GM23338 (cell line): ENCODE data around the gene IGF1R. TPM values are rescaled to one million over a fixed set of nuclear protein-coding genes. Genes with fewer than 3 reads are reported as not detected.

Experiments
- ATAC-seq: fragments of 200-7000 bp; cut with Tn5 transposase; 3 replicates; pipeline ENCODE4 v1.9.1; 2020
- DNase-seq: peaks from one replicate; pipeline ENCODE4 v3.0.0-alpha.2; 2015; ENCODE audit warnings: low spot score
- H2AFZ ChIP-seq: fragments of 200-600 bp; sonication (generic); 2 replicates; pipeline ENCODE4 v1.8.0; 2016; ENCODE audit warnings: antibody characterized with exemption, mild to moderate bottlenecking, moderate library complexity
- H3F3A ChIP-seq: fragments of 200-600 bp; sonication (generic); replicated peaks from 2 replicates; pipeline ENCODE4 v1.8.0; 2017; ENCODE audit warnings: antibody characterized with exemption, mixed run types, low read depth
- H3K27ac ChIP-seq: fragments of 200-600 bp; sonication (generic); 2 replicates; pipeline ENCODE4 v1.6.1; 2016; ENCODE audit warnings: low read depth
- H3K27me3 ChIP-seq: fragments of 200-600 bp; sonication (generic); 2 replicates; pipeline ENCODE4 v1.8.0; 2016; ENCODE audit warnings: mild to moderate bottlenecking, mixed run types, moderate library complexity; ENCODE audit not compliant: insufficient read depth
- H3K36me3 ChIP-seq: fragments of 200-600 bp; sonication (generic); 2 replicates; pipeline ENCODE4 v1.8.0; 2016; ENCODE audit warnings: mild to moderate bottlenecking; ENCODE audit not compliant: insufficient read depth
- H3K4me1 ChIP-seq: fragments of 200-600 bp; sonication (generic); 2 replicates; pipeline ENCODE4 v1.8.0; 2016; ENCODE audit warnings: mild to moderate bottlenecking, moderate library complexity; ENCODE audit not compliant: insufficient read depth
- H3K4me2 ChIP-seq: fragments of 200-600 bp; sonication (generic); 2 replicates; pipeline ENCODE4 v1.7.1; 2017; ENCODE audit warnings: mixed run types
- H3K4me3 ChIP-seq: fragments of 200-600 bp; sonication (generic); 2 replicates; pipeline ENCODE4 v1.6.1; 2016; ENCODE audit warnings: mixed run types
- H3K79me2 ChIP-seq: fragments of 200-600 bp; sonication (generic); replicated peaks from 2 replicates; pipeline ENCODE4 v1.8.0; 2017; ENCODE audit warnings: mild to moderate bottlenecking; ENCODE audit not compliant: insufficient read depth
- H3K9me2 ChIP-seq: fragments of 200-600 bp; sonication (generic); 2 replicates; pipeline ENCODE4 v1.8.0; 2017; ENCODE audit not compliant: insufficient read depth
- H4K20me1 ChIP-seq: fragments of 200-600 bp; sonication (generic); replicated peaks from 2 replicates; pipeline ENCODE4 v1.8.0; 2017; ENCODE audit warnings: mild to moderate bottlenecking; ENCODE audit not compliant: insufficient read depth
- H3K27ac Mint-ChIP-seq: 2 replicates; pipeline ENCODE4 v1.8.0; 2020; ENCODE audit warnings: inconsistent platforms, mild to moderate bottlenecking, moderate library complexity, mixed read lengths
- H3K27me3 Mint-ChIP-seq: 3 replicates; pipeline ENCODE4 v1.8.0; 2022; ENCODE audit warnings: low read depth, mild to moderate bottlenecking, moderate library complexity, mixed read lengths, inconsistent platforms; ENCODE audit not compliant: insufficient read depth, poor library complexity
- H3K36me3 Mint-ChIP-seq: 3 replicates; pipeline ENCODE4 v1.8.0; 2021; ENCODE audit warnings: low read depth, mild to moderate bottlenecking, inconsistent platforms, moderate library complexity, mixed read lengths
- H3K4me1 Mint-ChIP-seq: 3 replicates; pipeline ENCODE4 v1.8.0; 2020; ENCODE audit warnings: mild to moderate bottlenecking, inconsistent platforms, mixed read lengths
- H3K4me3 Mint-ChIP-seq: 3 replicates; pipeline ENCODE4 v1.8.0; 2021; ENCODE audit warnings: moderate library complexity, mild to moderate bottlenecking, inconsistent platforms, mixed read lengths
- H3K9me3 Mint-ChIP-seq: 3 replicates; pipeline ENCODE4 v1.8.0; 2020; ENCODE audit warnings: moderate library complexity, mild to moderate bottlenecking, inconsistent platforms, mixed read lengths
- CREB1 ChIP-seq: fragments of 250-450 bp; sonication (Bioruptor Pico); IDR thresholded peaks from 2 replicates; pipeline ENCODE4 v1.5.0; 2020; ENCODE audit warnings: low read depth, mild to moderate bottlenecking, moderate library complexity
- EZH2 ChIP-seq: fragments of 200-600 bp; sonication (generic); IDR thresholded peaks from one replicate; pipeline ENCODE4 v1.8.0; 2017; ENCODE audit warnings: antibody characterized with exemption, mild to moderate bottlenecking, low read depth; ENCODE audit not compliant: unreplicated experiment
- EZH2phosphoT487 ChIP-seq: fragments of 200-600 bp; sonication (generic); IDR thresholded peaks from one replicate; pipeline ENCODE4 v1.8.1; 2018; ENCODE audit warnings: antibody characterized with exemption; ENCODE audit not compliant: unreplicated experiment
- NANOG ChIP-seq: IDR thresholded peaks from 2 replicates; pipeline ENCODE4 v1.6.1; 2016; ENCODE audit warnings: antibody characterized with exemption, borderline replicate concordance
- POLR2AphosphoS5 ChIP-seq: IDR thresholded peaks from 2 replicates; pipeline ENCODE4 v1.6.1; 2016; ENCODE audit warnings: antibody characterized with exemption, low read depth
- STAT1 ChIP-seq: IDR thresholded peaks from one replicate; pipeline ENCODE4 v1.6.1; 2016; ENCODE audit warnings: antibody characterized with exemption; ENCODE audit not compliant: unreplicated experiment
- ZNF114 ChIP-seq: fragments of 250-450 bp; sonication (Bioruptor Pico); IDR thresholded peaks from 2 replicates; pipeline ENCODE4 v1.5.0; 2020; ENCODE audit warnings: mild to moderate bottlenecking, moderate library complexity
- ZNF331 ChIP-seq: fragments of 250-450 bp; sonication (Bioruptor Pico); IDR thresholded peaks from 2 replicates; pipeline ENCODE4 v1.5.0; 2020; ENCODE audit warnings: low read depth, mild to moderate bottlenecking, moderate library complexity
- polyA plus RNA-seq: library from polyadenylated mRNA; unstranded; fragments of >200 nt; fragmentation: Nextera tagmentation; extraction: Ambion mirVana; gene quantifications from 2 replicates; pipeline ENCODE4 v1.2.1, GENCODE V29; 2016
- total RNA-seq: library from RNA; depleted of rRNA; stranded (reverse); fragments of >200 nt; shearing (Covaris generic); gene quantifications from 2 replicates; pipeline ENCODE4 v1.2.3, GENCODE V29; 2014
- TF ChIP-seq, protein P1 (sequence below): IDR thresholded peaks from one replicate; pipeline ENCODE4 v1.6.1; 2018; ENCODE audit warnings: antibody characterized with exemption; ENCODE audit not compliant: unreplicated experiment
- TF ChIP-seq, protein P2 (sequence below), 2 experiments: fragments of 200-600 bp in 1 of 2; sonication (generic) in 1 of 2; conservative IDR thresholded peaks; 2 replicates each; pipeline versions ENCODE4 v1.5.1 to v1.6.1; 2016 to 2017; ENCODE audit warnings: antibody characterized with exemption in 2 of 2, low read depth in 2 of 2, mild to moderate bottlenecking in 2 of 2, moderate library complexity in 1 of 2
- TF ChIP-seq, protein P3 (sequence below): IDR thresholded peaks from 2 replicates; pipeline ENCODE4 v1.6.1; 2016; ENCODE audit warnings: antibody characterized with exemption

Gene IGF1R
- total and polyA plus RNA-seq, 2 experiments from 2014 or later, result 20.4 to 92.2 TPM

DNA sequence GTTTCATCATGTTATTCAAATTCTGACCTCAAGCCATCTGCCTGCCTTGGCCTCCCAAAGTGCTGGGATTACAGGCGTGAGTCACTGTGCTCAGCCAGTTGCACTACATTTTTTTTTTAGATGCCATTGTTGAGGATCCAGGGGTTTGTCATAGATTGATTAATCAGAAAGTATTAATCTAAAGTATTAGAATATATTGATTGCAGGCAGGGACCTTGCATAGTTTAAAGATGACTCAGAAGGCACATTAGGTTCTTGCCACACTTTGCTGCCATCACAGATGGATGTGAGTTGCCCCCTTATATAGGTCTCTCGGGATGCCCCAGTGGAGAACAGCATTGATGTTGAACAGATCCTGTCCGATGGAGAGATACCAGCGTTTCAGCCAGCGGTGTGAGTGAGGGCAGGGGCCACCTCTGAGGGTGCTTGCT, 41.1 kb downstream of the IGF1R start (continued):
- TF ChIP-seq, protein P1, sequence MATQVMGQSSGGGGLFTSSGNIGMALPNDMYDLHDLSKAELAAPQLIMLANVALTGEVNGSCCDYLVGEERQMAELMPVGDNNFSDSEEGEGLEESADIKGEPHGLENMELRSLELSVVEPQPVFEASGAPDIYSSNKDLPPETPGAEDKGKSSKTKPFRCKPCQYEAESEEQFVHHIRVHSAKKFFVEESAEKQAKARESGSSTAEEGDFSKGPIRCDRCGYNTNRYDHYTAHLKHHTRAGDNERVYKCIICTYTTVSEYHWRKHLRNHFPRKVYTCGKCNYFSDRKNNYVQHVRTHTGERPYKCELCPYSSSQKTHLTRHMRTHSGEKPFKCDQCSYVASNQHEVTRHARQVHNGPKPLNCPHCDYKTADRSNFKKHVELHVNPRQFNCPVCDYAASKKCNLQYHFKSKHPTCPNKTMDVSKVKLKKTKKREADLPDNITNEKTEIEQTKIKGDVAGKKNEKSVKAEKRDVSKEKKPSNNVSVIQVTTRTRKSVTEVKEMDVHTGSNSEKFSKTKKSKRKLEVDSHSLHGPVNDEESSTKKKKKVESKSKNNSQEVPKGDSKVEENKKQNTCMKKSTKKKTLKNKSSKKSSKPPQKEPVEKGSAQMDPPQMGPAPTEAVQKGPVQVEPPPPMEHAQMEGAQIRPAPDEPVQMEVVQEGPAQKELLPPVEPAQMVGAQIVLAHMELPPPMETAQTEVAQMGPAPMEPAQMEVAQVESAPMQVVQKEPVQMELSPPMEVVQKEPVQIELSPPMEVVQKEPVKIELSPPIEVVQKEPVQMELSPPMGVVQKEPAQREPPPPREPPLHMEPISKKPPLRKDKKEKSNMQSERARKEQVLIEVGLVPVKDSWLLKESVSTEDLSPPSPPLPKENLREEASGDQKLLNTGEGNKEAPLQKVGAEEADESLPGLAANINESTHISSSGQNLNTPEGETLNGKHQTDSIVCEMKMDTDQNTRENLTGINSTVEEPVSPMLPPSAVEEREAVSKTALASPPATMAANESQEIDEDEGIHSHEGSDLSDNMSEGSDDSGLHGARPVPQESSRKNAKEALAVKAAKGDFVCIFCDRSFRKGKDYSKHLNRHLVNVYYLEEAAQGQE, result no peak
- no peak for TF ChIP-seq ZNF331 (CRISPR knock-in tag)
- TF ChIP-seq, protein P2, sequence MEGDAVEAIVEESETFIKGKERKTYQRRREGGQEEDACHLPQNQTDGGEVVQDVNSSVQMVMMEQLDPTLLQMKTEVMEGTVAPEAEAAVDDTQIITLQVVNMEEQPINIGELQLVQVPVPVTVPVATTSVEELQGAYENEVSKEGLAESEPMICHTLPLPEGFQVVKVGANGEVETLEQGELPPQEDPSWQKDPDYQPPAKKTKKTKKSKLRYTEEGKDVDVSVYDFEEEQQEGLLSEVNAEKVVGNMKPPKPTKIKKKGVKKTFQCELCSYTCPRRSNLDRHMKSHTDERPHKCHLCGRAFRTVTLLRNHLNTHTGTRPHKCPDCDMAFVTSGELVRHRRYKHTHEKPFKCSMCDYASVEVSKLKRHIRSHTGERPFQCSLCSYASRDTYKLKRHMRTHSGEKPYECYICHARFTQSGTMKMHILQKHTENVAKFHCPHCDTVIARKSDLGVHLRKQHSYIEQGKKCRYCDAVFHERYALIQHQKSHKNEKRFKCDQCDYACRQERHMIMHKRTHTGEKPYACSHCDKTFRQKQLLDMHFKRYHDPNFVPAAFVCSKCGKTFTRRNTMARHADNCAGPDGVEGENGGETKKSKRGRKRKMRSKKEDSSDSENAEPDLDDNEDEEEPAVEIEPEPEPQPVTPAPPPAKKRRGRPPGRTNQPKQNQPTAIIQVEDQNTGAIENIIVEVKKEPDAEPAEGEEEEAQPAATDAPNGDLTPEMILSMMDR (conservative IDR thresholded peaks at IDR 0.05; ENCODE audit: low read depth in 2 of 2), result no peak

DNA sequence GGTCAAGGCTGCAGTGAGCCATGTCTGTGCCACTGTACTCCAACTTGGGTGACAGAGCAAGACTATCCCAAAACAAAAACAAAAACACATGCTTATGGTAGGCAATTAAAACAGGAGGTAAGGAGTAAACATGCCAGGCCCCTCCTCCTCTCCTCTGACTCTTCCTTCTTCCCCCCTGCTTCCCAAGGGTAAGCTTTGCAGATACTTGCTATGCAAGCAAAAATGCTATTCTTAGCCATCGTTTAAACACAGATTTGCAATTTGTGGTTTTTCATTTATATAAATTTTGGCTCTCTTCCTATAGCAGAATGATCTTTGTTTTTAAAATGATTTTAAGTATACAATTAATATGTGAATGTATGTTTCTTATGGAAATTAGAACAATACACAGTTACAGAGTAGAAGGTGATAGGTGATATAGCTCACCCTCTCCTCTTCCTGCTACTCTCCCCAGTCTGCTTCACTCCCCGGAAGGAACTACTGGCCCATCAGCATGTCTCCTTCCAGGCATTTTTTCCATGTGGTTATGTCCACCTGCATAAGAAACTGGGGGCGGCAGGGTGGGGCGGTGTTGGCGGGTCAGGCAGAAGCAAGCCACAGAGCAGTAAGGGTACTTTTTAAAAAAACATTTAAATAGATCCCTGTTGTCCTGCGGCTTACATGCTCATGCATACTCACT, 42.1 kb downstream of the IGF1R start:
- no peaks in the 10 kb centered on the region for H3K27me3 ChIP-seq
- peak overlapping the region; percentile 60 for H3K4me2 ChIP-seq
- no peaks in the 10 kb centered on the region for H3K36me3 ChIP-seq
- H4K20me1 ChIP-seq, result peaks cover 83% of the 10 kb centered on the region
- Mint-ChIP-seq H3K4me1 (peaks cover 81% of the 10 kb centered on the region), H3K27me3 (peaks cover 15% of the 10 kb centered on the region), H3K36me3 (no peaks in the 10 kb centered on the region), H3K4me3 (no peak overlapping the region), H3K27ac (no peak overlapping the region), H3K9me3 (no peaks in the 10 kb centered on the region)
- peaks cover 100% of the 10 kb centered on the region for H3K79me2 ChIP-seq
- H3K4me1 ChIP-seq, result peaks cover 100% of the 10 kb centered on the region
- no peaks in the 10 kb centered on the region for H3K9me2 ChIP-seq
- H2AFZ ChIP-seq, result no peak overlapping the region
- H3F3A ChIP-seq, result no peaks in the 10 kb centered on the region
- H3K27ac ChIP-seq, result peak overlapping the region; percentile 50; the same call in 1 of the 2 replicates
- ATAC-seq (no peak), DNase-seq (no peak)
- H3K4me3 ChIP-seq, result no peak overlapping the region
- TF ChIP-seq EZH2phosphoT487, result no peak
- no peak for TF ChIP-seq ZNF114
- TF ChIP-seq NANOG, result no peak
- TF ChIP-seq POLR2AphosphoS5, result no peak
- TF ChIP-seq, protein P3, sequence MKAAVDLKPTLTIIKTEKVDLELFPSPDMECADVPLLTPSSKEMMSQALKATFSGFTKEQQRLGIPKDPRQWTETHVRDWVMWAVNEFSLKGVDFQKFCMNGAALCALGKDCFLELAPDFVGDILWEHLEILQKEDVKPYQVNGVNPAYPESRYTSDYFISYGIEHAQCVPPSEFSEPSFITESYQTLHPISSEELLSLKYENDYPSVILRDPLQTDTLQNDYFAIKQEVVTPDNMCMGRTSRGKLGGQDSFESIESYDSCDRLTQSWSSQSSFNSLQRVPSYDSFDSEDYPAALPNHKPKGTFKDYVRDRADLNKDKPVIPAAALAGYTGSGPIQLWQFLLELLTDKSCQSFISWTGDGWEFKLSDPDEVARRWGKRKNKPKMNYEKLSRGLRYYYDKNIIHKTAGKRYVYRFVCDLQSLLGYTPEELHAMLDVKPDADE, result no peak
- no peak for TF ChIP-seq EZH2
- TF ChIP-seq, protein P2 (conservative IDR thresholded peaks at IDR 0.05; ENCODE audit: low read depth in 2 of 2), result no peak
- no peak for TF ChIP-seq CREB1 (CRISPR knock-in tag)
- no peak for TF ChIP-seq STAT1
